SW480 (cell line): Measurements from ENCODE around the gene TEX264.

Experiments
- DNase-seq: peaks from one replicate; pipeline ENCODE4 v3.0.0-alpha.2; 2016; ENCODE audit warnings: low spot score

TEX264 gene

GRCh38 chr3:51675201-51675611 lies 4.2 kb downstream of the TEX264 start:
- no peak for DNase-seq

GRCh38 chr3:51676102-51676640 lies 5.1 kb downstream of the TEX264 start:
- DNase-seq, result no peak

- DNase-seq, result no peak
Measured at GRCh38 chr3:51677358-51677757, 6.3 kb downstream of the TEX264 start.

- DNase-seq, result no peak
Measured at GRCh38 chr3:51678186-51678585, 7.1 kb downstream of the TEX264 start.

- no peak for DNase-seq
Measured at GRCh38 chr3:51678641-51679040, 7.6 kb downstream of the TEX264 start.

GRCh38 chr3:51679318-51679717 lies 8.3 kb downstream of the TEX264 start:
- no peak for DNase-seq

- DNase-seq, result no peak
Measured at GRCh38 chr3:51679777-51680176, 8.7 kb downstream of the TEX264 start.

- DNase-seq, result no peak
Measured at GRCh38 chr3:51680196-51680595, 9.1 kb downstream of the TEX264 start.

GRCh38 chr3:51680663-51681230 lies 9.7 kb downstream of the TEX264 start:
- no peak for DNase-seq

- DNase-seq, result peak; percentile 57
Measured at GRCh38 chr3:51681453-51681852, 10.4 kb downstream of the TEX264 start.

GRCh38 chr3:51682079-51682478 lies 11.0 kb downstream of the TEX264 start:
- peak; percentile 82 for DNase-seq

GRCh38 chr3:51682526-51682925 lies 11.5 kb downstream of the TEX264 start:
- DNase-seq, result no peak

GRCh38 chr3:51683566-51683965 lies 12.5 kb downstream of the TEX264 start:
- DNase-seq, result no peak

- DNase-seq, result no peak
Measured at GRCh38 chr3:51684971-51685751, 14.1 kb downstream of the TEX264 start.

- DNase-seq, result no peak
Measured at GRCh38 chr3:51686056-51686455, 15.0 kb downstream of the TEX264 start.

- DNase-seq, result peak; percentile 50
Measured at GRCh38 chr3:51686512-51687215, 15.6 kb downstream of the TEX264 start.

- DNase-seq, result no peak
Measured at GRCh38 chr3:51687431-51688205, 16.6 kb downstream of the TEX264 start.

GRCh38 chr3:51688206-51688600 lies 17.2 kb downstream of the TEX264 start:
- DNase-seq, result no peak

- DNase-seq, result no peak
Measured at GRCh38 chr3:51691021-51691420, 20.0 kb downstream of the TEX264 start.

- DNase-seq, result no peak
Measured at GRCh38 chr3:51691949-51692348, 20.9 kb downstream of the TEX264 start.

GRCh38 chr3:51692980-51693395 lies 21.9 kb downstream of the TEX264 start:
- DNase-seq, result no peak

GRCh38 chr3:51696954-51697353 lies 25.9 kb downstream of the TEX264 start:
- no peak for DNase-seq
